Ovary (tissue), 3 donors: ENCODE data around the gene RUNX2.

Source experiments
- POLR2A ChIP-seq: fragments of 450-650 bp; IDR thresholded peaks from one replicate; pipeline ENCODE4 v1.6.1; 2017; ENCODE audit warnings: antibody characterized with exemption, mild to moderate bottlenecking, moderate library complexity
- TF ChIP-seq, protein P1 (sequence below), 3 donors: fragments of 450-650 bp in 2 of 3; fragments of 200-600 bp in 1 of 3; IDR thresholded peaks; one replicate each; pipeline versions ENCODE4 v1.5.1 to v1.8.0; 2016 to 2022; ENCODE audit warnings: antibody characterized with exemption in 3 of 3, mild to moderate bottlenecking in 1 of 3
- donor health status: DM: no; HTN: no; CAD: no.

- TF ChIP-seq POLR2A: no peak
- TF ChIP-seq, protein P1, sequence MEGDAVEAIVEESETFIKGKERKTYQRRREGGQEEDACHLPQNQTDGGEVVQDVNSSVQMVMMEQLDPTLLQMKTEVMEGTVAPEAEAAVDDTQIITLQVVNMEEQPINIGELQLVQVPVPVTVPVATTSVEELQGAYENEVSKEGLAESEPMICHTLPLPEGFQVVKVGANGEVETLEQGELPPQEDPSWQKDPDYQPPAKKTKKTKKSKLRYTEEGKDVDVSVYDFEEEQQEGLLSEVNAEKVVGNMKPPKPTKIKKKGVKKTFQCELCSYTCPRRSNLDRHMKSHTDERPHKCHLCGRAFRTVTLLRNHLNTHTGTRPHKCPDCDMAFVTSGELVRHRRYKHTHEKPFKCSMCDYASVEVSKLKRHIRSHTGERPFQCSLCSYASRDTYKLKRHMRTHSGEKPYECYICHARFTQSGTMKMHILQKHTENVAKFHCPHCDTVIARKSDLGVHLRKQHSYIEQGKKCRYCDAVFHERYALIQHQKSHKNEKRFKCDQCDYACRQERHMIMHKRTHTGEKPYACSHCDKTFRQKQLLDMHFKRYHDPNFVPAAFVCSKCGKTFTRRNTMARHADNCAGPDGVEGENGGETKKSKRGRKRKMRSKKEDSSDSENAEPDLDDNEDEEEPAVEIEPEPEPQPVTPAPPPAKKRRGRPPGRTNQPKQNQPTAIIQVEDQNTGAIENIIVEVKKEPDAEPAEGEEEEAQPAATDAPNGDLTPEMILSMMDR (IDR thresholded peaks at IDR 0.05): no peak
Measured at GRCh38 chr6:45351076-45351475, 22.9 kb downstream of the RUNX2 start.
